HepG2 (cell line): ENCODE measurements around the gene RAB34. TPM values are rescaled to one million over a fixed set of nuclear protein-coding genes. Genes with fewer than 3 reads are reported as not detected.
A peak's percentile ranks its signal among the peaks of the same experiment; 100 is the strongest.

Experiments used
- ATF7-NPFF ChIP-seq: sonication (generic); formaldehyde crosslinking; IDR thresholded peaks from 2 replicates; pipeline ENCODE4 v1.8.1; 2023; ENCODE audit warnings: mild to moderate bottlenecking, low read depth, missing genetic modification reagents, moderate library complexity
- CCAR2 ChIP-seq: fragments of 200-400 bp; formaldehyde crosslinking; optimal IDR thresholded peaks from 2 replicates; pipeline ENCODE3; 2018; ENCODE audit warnings: low read depth, mild to moderate bottlenecking, low read length, moderate library complexity
- KDM6A ChIP-seq: IDR thresholded peaks from 2 replicates; pipeline ENCODE4 v1.6.1; 2016; ENCODE audit warnings: low read depth
- KLF12 ChIP-seq: sonication (generic); formaldehyde crosslinking; IDR thresholded peaks from 2 replicates; pipeline ENCODE4 v1.4.0; 2020; ENCODE audit warnings: missing genetic modification reagents, borderline replicate concordance
- MATR3 ChIP-seq: sonication (generic); formaldehyde crosslinking; IDR thresholded peaks from 2 replicates; pipeline ENCODE4 v1.4.0; 2020; ENCODE audit warnings: missing genetic modification reagents
- MED13 ChIP-seq: sonication (generic); formaldehyde crosslinking; IDR thresholded peaks from 2 replicates; pipeline ENCODE4 v1.5.0; 2020; ENCODE audit warnings: missing genetic modification reagents
- MTF2 ChIP-seq: sonication (generic); formaldehyde crosslinking; IDR thresholded peaks from 2 replicates; pipeline ENCODE4 v1.5.0; 2020; ENCODE audit warnings: missing genetic modification reagents, borderline replicate concordance
- MYC ChIP-seq: sonication (generic); formaldehyde crosslinking; IDR thresholded peaks from 2 replicates; pipeline ENCODE4 v1.9.0; 2021; ENCODE audit warnings: missing genetic modification reagents, borderline replicate concordance
- ONECUT2 ChIP-seq: sonication (generic); formaldehyde crosslinking; IDR thresholded peaks from 2 replicates; pipeline ENCODE4 v1.4.0; 2020; ENCODE audit warnings: missing genetic modification reagents
- REL ChIP-seq: sonication (generic); formaldehyde crosslinking; conservative IDR thresholded peaks from 2 replicates; pipeline ENCODE4 v1.8.0; 2022; ENCODE audit warnings: mild to moderate bottlenecking, missing genetic modification reagents, moderate library complexity
- TARDBP ChIP-seq: sonication (generic); formaldehyde crosslinking; IDR thresholded peaks from 2 replicates; pipeline ENCODE4 v1.8.0; 2022; ENCODE audit warnings: mild to moderate bottlenecking, missing genetic modification reagents
- TCF7L2 ChIP-seq: IDR thresholded peaks from 2 replicates; pipeline ENCODE4 v1.6.1; 2011; ENCODE audit warnings: mild to moderate bottlenecking, low read depth, low read length, moderate library complexity
- U2AF1 ChIP-seq: fragments of 200-400 bp; formaldehyde crosslinking; optimal IDR thresholded peaks from 2 replicates; pipeline ENCODE3; 2017; ENCODE audit warnings: mild to moderate bottlenecking, low read depth, low read length
- YEATS2 ChIP-seq: sonication (generic); formaldehyde crosslinking; IDR thresholded peaks from 2 replicates; pipeline ENCODE4 v1.4.0; 2020; ENCODE audit warnings: missing genetic modification reagents, borderline replicate concordance
- ZNF101 ChIP-seq: sonication (generic); formaldehyde crosslinking; IDR thresholded peaks from 2 replicates; pipeline ENCODE4 v1.4.0; 2020; ENCODE audit warnings: mild to moderate bottlenecking, low read depth, missing genetic modification reagents, borderline replicate concordance
- ZNF232 ChIP-seq: sonication (generic); formaldehyde crosslinking; IDR thresholded peaks from 2 replicates; pipeline ENCODE4 v1.4.0; 2020; ENCODE audit warnings: missing genetic modification reagents, borderline replicate concordance
- ZNF441 ChIP-seq: sonication (generic); formaldehyde crosslinking; IDR thresholded peaks from 2 replicates; pipeline ENCODE4 v1.7.0; 2021; ENCODE audit warnings: missing genetic modification reagents, borderline replicate concordance
- ZNF451 ChIP-seq: sonication (generic); formaldehyde crosslinking; IDR thresholded peaks from 2 replicates; pipeline ENCODE4 v1.5.0; 2020; ENCODE audit warnings: mild to moderate bottlenecking, missing genetic modification reagents
- ZNF629 ChIP-seq: sonication (generic); formaldehyde crosslinking; conservative IDR thresholded peaks from 2 replicates; pipeline ENCODE4 v1.5.0; 2020; ENCODE audit warnings: missing genetic modification reagents
- ZNF670 ChIP-seq: sonication (generic); formaldehyde crosslinking; IDR thresholded peaks from 2 replicates; pipeline ENCODE4 v1.8.0; 2022; ENCODE audit warnings: mild to moderate bottlenecking, missing genetic modification reagents, borderline replicate concordance
- ZNF674 ChIP-seq: sonication (generic); formaldehyde crosslinking; IDR thresholded peaks from 2 replicates; pipeline ENCODE4 v1.5.0; 2020; ENCODE audit warnings: low read depth, mild to moderate bottlenecking, missing genetic modification reagents
- ZNF816 ChIP-seq: sonication (generic); formaldehyde crosslinking; IDR thresholded peaks from 2 replicates; pipeline ENCODE4 v1.8.0; 2022; ENCODE audit warnings: missing genetic modification reagents, mild to moderate bottlenecking, borderline replicate concordance
- polyA plus RNA-seq, 8 experiments: library from polyadenylated mRNA; depleted of rRNA in 3 of 8; stranded (reverse) in 7 of 8; unstranded in 1 of 8; fragments of >200 nt; fragmentation: Illumina TruSeq in 4 of 8; extraction: Trizol in 4 of 8; gene quantifications; 2 replicates each; pipeline versions ENCODE4 v1.2.1 to v1.2.3, GENCODE V29; 2011 to 2016; ENCODE audit warnings: low read depth in 4 of 8, missing spikeins in 1 of 8, mixed read lengths in 1 of 8; ENCODE audit not compliant: insufficient read depth in 1 of 8
- total RNA-seq, 5 experiments: library from RNA; depleted of rRNA; stranded (reverse); fragments of >200 nt; fragmentation: Illumina TruSeq; extraction: Trizol; gene quantifications; 2 replicates each; pipeline ENCODE4 v1.2.3, GENCODE V29; 2016; ENCODE audit warnings: low read depth in 1 of 5
- TF ChIP-seq, protein P1 (sequence below): IDR thresholded peaks from 2 replicates; pipeline ENCODE4 v1.6.1; 2016; ENCODE audit warnings: low read depth, control low read depth
- TF ChIP-seq, protein P2 (sequence below): sonication (generic); formaldehyde crosslinking; IDR thresholded peaks from 2 replicates; pipeline ENCODE4 v1.5.1; 2020; ENCODE audit warnings: mild to moderate bottlenecking, moderate library complexity, missing genetic modification reagents
- TF ChIP-seq, protein P3 (sequence below): IDR thresholded peaks from 2 replicates; pipeline ENCODE4 v1.6.1; 2012; ENCODE audit warnings: low read length, improper control_type of control experiment

RAB34 gene
- total and polyA plus RNA-seq, 2 of the 13 experiments (the other 11 are each of a cell fraction or from before 2014, with no cell fraction given), result 0.49 TPM; not detected in 1

DNA sequence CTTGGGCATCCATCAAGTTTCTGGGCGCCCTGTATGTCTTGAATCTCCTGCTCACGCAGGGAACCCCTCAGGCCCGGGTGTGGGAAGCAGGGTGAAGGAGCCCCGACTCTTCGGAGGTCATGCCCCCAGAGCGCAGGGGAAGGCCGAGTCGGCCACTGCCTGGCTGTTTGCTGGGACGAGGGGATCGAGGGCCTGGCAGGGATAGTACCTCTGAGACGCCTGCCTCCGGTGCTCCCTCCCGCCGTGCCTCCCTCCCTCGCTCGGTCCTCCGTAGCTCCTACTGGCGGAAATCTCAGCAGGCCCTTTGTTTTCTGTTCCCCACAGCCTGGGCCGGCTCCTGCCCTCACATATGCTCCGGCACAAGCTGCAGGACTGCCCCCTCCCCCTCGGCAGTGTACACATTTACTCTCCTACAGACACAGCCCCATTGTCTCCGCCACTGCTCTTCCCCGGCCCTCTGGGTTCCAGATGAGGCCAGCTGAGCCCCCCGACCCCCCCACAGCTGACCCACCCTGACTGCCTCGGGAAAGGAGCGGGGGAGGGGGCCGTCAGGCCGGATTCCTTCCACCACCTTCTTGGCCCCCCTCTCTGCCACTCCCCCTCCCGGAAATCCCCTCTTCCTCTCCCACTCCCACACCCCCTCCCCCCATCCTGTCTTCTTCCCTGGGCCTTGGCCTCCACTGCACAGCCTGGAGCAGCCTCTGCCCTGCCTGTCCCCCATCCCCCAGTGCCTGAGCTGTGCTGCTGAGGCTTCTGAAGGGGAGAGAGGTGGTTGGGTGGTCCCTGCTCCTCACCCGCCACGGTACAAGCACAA is 27.5 kb upstream of the RAB34 start (continued):
- TF ChIP-seq, protein P1, sequence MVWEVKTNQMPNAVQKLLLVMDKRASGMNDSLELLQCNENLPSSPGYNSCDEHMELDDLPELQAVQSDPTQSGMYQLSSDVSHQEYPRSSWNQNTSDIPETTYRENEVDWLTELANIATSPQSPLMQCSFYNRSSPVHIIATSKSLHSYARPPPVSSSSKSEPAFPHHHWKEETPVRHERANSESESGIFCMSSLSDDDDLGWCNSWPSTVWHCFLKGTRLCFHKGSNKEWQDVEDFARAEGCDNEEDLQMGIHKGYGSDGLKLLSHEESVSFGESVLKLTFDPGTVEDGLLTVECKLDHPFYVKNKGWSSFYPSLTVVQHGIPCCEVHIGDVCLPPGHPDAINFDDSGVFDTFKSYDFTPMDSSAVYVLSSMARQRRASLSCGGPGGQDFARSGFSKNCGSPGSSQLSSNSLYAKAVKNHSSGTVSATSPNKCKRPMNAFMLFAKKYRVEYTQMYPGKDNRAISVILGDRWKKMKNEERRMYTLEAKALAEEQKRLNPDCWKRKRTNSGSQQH (CRISPR knock-in tag), result no peak
- TF ChIP-seq TARDBP (CRISPR knock-in tag), result no peak; the same call in 1 of the 2 replicates
- TF ChIP-seq REL (CRISPR knock-in tag), result no peak
- TF ChIP-seq MATR3 (CRISPR knock-in tag), result no peak
- TF ChIP-seq MED13, result no peak
- TF ChIP-seq ZNF670 (CRISPR knock-in tag), result no peak
- TF ChIP-seq ZNF816, result no peak
- TF ChIP-seq ZNF232 (CRISPR knock-in tag), result no peak
- peak; percentile 67; the same call in 1 of the 2 replicates for TF ChIP-seq ZNF451 (CRISPR knock-in tag)
- no peak for TF ChIP-seq MTF2 (CRISPR knock-in tag)
- no peak for TF ChIP-seq CCAR2
- TF ChIP-seq TCF7L2, result no peak
- no peak for TF ChIP-seq ZNF441 (CRISPR knock-in tag)
- TF ChIP-seq KLF12 (CRISPR knock-in tag), result no peak
- TF ChIP-seq KDM6A, result no peak
- no peak for TF ChIP-seq ZNF674 (CRISPR knock-in tag)
- TF ChIP-seq, protein P2, sequence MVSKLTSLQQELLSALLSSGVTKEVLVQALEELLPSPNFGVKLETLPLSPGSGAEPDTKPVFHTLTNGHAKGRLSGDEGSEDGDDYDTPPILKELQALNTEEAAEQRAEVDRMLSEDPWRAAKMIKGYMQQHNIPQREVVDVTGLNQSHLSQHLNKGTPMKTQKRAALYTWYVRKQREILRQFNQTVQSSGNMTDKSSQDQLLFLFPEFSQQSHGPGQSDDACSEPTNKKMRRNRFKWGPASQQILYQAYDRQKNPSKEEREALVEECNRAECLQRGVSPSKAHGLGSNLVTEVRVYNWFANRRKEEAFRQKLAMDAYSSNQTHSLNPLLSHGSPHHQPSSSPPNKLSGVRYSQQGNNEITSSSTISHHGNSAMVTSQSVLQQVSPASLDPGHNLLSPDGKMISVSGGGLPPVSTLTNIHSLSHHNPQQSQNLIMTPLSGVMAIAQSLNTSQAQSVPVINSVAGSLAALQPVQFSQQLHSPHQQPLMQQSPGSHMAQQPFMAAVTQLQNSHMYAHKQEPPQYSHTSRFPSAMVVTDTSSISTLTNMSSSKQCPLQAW (CRISPR knock-in tag), result no peak; the same call in 1 of the 2 replicates
- TF ChIP-seq, protein P3, sequence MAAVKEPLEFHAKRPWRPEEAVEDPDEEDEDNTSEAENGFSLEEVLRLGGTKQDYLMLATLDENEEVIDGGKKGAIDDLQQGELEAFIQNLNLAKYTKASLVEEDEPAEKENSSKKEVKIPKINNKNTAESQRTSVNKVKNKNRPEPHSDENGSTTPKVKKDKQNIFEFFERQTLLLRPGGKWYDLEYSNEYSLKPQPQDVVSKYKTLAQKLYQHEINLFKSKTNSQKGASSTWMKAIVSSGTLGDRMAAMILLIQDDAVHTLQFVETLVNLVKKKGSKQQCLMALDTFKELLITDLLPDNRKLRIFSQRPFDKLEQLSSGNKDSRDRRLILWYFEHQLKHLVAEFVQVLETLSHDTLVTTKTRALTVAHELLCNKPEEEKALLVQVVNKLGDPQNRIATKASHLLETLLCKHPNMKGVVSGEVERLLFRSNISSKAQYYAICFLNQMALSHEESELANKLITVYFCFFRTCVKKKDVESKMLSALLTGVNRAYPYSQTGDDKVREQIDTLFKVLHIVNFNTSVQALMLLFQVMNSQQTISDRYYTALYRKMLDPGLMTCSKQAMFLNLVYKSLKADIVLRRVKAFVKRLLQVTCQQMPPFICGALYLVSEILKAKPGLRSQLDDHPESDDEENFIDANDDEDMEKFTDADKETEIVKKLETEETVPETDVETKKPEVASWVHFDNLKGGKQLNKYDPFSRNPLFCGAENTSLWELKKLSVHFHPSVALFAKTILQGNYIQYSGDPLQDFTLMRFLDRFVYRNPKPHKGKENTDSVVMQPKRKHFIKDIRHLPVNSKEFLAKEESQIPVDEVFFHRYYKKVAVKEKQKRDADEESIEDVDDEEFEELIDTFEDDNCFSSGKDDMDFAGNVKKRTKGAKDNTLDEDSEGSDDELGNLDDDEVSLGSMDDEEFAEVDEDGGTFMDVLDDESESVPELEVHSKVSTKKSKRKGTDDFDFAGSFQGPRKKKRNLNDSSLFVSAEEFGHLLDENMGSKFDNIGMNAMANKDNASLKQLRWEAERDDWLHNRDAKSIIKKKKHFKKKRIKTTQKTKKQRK, result no peak
- no peak for TF ChIP-seq ATF7-NPFF
- no peak; the same call in 1 of the 2 replicates for TF ChIP-seq MYC (CRISPR knock-in tag)
- peak; percentile 70 for TF ChIP-seq ZNF629 (CRISPR knock-in tag)
- TF ChIP-seq YEATS2 (CRISPR knock-in tag), result no peak
- no peak for TF ChIP-seq ONECUT2 (CRISPR knock-in tag)
- TF ChIP-seq ZNF101 (CRISPR knock-in tag), result no peak
- TF ChIP-seq U2AF1, result peak; percentile 96
